ENCODE results near the gene NOX5.
A peak's percentile ranks its signal among the peaks of the same experiment; 100 is the strongest.
"Not testable (repeated sequence)": the region's sequence is repeated elsewhere in the genome, so short reads cannot be mapped to it uniquely, and the experiment has no call there.

The NOX5 gene, protein sequence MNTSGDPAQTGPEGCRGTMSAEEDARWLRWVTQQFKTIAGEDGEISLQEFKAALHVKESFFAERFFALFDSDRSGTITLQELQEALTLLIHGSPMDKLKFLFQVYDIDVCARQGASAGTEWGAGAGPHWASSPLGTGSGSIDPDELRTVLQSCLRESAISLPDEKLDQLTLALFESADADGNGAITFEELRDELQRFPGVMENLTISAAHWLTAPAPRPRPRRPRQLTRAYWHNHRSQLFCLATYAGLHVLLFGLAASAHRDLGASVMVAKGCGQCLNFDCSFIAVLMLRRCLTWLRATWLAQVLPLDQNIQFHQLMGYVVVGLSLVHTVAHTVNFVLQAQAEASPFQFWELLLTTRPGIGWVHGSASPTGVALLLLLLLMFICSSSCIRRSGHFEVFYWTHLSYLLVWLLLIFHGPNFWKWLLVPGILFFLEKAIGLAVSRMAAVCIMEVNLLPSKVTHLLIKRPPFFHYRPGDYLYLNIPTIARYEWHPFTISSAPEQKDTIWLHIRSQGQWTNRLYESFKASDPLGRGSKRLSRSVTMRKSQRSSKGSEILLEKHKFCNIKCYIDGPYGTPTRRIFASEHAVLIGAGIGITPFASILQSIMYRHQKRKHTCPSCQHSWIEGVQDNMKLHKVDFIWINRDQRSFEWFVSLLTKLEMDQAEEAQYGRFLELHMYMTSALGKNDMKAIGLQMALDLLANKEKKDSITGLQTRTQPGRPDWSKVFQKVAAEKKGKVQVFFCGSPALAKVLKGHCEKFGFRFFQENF

GRCh38 chr15:69014454-69014853 is at the start of gene NOX5:
Gene NOX5, plus strand, starts transcription at chr15:69014695. Its CDS starts 41 bp downstream, at chr15:69014736.
- peak; percentile 39 for DNase-seq

DNA sequence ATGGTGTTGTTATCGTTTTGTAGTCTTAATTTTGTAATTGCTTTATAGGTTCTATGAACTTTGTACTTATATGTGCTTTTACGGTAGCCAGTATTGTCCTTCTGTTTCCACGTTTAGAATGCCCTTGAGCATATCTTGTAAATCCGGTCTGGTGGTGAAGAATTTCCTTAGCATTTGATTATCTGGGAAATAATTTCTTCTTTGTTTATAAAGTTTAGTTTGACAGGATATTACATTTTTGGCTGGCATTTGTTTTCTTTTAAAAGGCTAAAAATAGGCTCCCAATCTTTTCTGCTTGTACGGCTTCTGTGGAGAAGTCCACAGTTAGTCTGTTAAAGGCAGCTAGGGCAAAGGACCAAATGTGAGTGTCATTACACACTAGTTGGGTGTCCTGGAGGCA is 47.5 kb upstream of the NOX5 start:
- DNase-seq: no peak

DNA sequence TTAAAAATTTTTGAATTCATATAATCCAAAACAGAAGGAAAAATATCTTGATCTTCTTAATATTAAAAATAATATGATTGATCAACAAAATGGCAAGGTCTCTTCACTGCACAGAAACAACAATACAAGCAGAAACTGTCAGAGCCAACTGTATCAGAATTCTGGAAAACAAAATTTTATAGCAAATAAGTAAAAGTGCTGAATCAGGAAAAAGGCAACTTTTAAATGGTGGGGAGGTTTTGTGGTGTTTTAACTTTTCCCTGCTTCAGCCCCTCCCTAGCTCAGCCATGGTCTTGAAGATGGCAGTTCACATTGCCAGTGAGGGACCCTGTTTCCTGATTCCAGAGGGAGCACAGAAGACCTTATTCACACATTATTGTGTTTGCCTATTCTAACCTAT is 46.5 kb upstream of the NOX5 start:
- no peak for DNase-seq

GRCh38 chr15:68969298-68969697 is 45.2 kb upstream of the NOX5 start:
- DNase-seq: no peak

DNA sequence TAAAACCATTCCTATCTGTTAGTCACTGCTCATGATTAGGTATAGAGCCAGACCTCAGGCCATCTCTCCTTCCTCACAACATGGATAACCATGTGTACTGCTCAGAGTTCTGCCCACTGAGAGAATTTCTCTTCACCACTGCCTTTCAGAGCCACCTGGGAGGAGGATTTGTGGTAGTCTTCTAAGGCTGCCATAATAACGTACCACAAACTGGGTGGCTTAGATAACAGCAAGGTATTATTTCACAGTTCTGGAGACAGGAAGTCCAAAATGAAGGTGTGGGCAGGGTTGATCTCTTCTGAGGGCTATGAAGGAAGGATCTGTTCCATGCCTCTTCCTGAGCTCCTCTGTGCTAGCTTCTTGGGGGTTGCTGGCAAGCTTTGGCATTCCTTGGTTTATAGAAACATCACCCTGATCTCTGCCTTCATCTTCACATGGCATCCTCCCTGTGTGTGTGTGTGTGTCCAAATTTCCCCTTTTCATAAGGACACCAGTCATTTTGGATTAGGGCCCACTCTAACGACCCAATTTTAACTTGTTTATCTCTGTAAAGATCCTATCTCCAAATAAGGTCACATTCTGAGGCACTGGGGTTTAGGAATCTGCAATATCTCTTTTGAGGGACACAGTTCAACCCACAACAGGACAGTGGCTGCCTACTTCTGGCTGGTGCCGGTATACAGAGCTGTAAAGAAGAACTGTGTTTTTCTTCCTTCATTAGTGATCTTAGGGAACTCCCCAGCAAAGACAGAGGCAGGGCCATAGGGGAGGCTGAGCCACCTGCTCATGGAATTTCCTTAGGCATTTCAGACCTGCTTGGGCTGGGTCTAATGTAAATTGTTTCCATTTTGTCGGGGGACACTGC is 42.1 kb upstream of the NOX5 start:
- DNase-seq: no peak

GRCh38 chr15:68975651-68976160 is 38.8 kb upstream of the NOX5 start:
- not testable (repeated sequence) for DNase-seq

- DNase-seq: not testable (repeated sequence)
These were observed 37.1 kb upstream of the NOX5 start for GRCh38 chr15:68977426-68977825.

- no peak for DNase-seq
These were observed 35.5 kb upstream of the NOX5 start for GRCh38 chr15:68979006-68979405.

DNA sequence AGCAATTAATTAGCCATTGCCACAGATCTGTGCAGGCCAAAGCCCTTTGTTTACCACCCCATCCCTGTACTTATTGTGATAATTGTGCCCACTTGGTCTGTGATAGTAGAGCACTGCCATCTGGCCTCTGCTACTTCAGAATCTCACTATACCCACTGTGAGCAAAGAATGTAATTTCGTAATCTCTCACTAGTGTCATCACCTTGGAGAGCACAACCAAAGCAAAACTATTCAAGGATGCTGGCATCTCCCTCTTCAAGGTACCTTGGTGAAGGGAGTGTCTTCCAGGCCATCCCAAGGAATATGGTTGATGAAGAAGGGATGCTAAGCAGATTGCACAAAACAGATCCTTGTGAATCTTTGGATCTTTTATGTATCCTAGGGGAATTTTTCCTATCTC is 34.7 kb upstream of the NOX5 start:
- DNase-seq: no peak

DNA sequence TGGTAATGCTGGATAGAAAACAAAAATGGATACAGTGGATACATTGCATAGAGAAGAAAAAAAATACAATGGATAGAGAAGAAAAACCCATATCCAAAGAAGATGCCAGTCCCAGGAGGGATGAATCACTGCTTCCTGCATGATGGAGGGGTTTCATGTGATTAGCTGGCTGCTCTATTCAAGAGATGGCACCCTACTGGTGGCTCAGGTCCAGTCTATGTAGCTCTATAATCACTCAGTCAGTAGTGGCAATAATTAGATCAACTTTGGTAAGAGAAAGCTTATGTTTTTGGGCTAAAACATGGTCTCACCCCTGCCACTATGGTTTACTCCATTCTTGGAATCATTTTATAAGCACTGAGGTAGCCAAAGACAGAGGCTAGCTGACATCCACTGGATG is 33.7 kb upstream of the NOX5 start:
- DNase-seq: no peak

DNA sequence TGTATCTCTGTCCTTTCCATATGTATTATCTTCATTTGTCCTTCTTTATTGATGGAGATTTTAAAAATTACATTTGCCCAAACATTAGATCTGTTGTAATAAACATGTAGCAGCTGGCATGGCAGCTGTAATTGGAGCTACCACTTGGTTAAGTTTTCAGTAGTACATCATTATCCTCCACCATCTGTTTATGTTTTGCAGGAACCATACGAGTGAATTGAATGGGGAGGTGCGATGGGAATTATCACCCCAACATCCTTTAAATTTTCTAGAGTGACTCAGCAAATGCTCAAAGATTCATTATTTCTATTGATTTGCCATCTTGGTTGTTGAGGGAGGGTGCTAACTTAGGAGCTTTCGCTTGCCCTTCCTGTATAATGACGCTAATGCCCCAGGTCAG is 32.6 kb upstream of the NOX5 start:
- no peak for DNase-seq

DNA sequence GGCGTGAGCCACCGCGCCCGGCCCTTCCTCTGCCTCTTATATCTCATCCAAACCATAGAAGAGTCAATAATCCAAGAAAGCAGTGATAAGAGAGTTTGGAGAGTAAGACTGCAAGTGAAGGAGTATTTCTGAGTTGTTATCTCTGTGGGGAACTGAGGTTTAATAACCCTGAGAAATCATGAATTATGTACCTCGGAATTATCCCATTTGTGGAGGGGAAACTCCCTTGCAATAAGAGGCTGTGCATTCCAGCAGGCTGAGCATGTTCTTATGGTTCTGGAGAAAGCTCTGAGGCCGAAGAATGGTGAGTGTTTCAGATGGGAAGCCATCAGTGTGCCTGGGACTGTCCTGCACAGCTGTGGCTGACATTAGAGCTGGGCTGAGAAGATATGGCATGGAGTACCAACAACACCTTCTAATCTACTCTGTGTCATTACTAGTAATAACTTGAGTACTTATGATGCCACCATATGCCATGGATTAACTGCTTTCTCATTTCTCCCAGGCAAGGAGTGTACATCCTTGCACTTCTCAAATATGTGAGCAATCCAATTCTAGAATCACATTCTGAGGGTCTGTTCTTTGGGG is 31.4 kb upstream of the NOX5 start:
- no peak for DNase-seq

- DNase-seq: no peak
These were observed 30.5 kb upstream of the NOX5 start for GRCh38 chr15:68983961-68984481.

- no peak for DNase-seq
These were observed 29.9 kb upstream of the NOX5 start for GRCh38 chr15:68984586-68984985.

DNA sequence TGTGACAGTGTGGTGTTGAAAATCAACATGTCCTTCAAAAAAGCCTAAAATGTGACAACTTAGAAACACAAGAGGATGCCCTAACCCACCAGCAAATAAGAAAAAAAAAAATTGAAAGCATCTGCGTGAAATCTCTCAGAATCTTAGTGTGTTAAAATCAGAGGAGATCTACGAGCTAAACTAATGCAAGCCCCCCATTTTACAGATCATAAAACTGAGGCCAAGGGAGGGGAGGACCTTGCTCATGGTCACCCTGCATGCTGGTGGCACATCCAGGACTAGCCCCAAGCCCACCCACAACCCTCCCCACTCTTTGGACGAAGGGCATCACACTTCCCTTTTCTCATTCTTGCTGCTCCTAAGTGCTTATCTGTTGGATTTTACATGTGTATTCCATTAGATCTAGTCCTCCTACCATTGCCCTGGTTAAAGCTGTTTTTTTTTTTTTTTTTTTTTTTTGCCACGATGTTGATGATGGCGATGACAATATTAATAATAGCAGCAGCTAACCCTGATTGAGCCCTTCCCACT is 29.1 kb upstream of the NOX5 start:
- no peak for DNase-seq

- no peak for DNase-seq
These were observed 28.2 kb upstream of the NOX5 start for GRCh38 chr15:68986322-68986721.

GRCh38 chr15:68987120-68987519 is 27.4 kb upstream of the NOX5 start:
- no peak for DNase-seq

GRCh38 chr15:68987676-68988075 is 26.8 kb upstream of the NOX5 start:
- DNase-seq: no peak

DNA sequence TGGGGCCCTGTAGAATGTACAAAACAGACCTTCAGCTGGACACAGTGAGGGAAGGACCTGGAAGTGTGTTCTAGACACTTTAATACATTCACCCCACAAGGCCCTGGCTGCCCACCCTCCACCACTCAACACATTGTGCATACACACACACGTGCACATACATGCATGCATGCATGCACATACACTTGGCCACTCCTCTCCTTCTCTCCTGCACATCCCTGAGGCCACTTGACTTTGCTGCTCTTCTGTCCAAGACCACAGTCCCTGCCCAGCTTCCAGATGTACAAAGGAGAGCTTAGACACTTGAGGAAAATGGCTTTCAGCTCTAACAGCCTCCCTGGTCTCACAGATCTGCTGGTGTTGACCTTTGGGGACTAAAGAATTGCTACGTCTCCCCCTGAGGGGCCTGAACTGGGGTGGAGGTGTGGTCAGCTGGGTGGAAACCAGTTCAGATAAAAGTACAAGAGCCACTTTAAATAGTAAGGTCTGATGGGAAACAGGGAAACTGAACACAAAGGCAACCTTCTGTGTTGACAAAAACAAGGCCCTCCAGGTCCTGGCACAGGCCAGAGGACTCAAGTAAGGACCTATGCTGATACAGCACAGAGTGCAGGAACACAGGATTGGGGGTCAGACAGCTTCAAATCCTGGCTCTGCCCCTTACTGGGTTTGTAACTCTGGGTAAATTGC is 24.8 kb upstream of the NOX5 start:
- no peak for DNase-seq

GRCh38 chr15:68990231-68990991 is 24.1 kb upstream of the NOX5 start:
- no peak for DNase-seq

Data from T1000 (cell line).